K562 (cell line): Measurements from ENCODE around the gene GKN1. TPM values are rescaled to one million over a fixed set of nuclear protein-coding genes. Genes with fewer than 3 reads are reported as not detected.

Experiments used
- ARID3A ChIP-seq: IDR thresholded peaks from 2 replicates; pipeline ENCODE4 v1.6.1; 2012; ENCODE audit warnings: low read depth, low read length, improper control_type of control experiment, borderline replicate concordance
- ATF3 ChIP-seq, 2 experiments: fragments of 450-650 bp in 1 of 2; sonication (generic) in 1 of 2; formaldehyde crosslinking in 1 of 2; IDR thresholded peaks in 1 of 2; conservative IDR thresholded peaks in 1 of 2; 2 replicates each; pipeline versions ENCODE4 v1.6.1 to v1.8.1; 2016 to 2023; ENCODE audit warnings: mild to moderate bottlenecking in 2 of 2, moderate library complexity in 2 of 2, inconsistent platforms in 1 of 2, missing genetic modification reagents in 1 of 2
- EGR1 ChIP-seq: fragments of 450-650 bp; conservative IDR thresholded peaks from 2 replicates; pipeline ENCODE4 v1.6.1; 2017; ENCODE audit warnings: mild to moderate bottlenecking
- GATAD2B ChIP-seq: fragments of 450-650 bp; IDR thresholded peaks from 2 replicates; pipeline ENCODE4 v1.6.1; 2017; ENCODE audit warnings: mild to moderate bottlenecking, borderline replicate concordance
- MAX ChIP-seq: sonication (generic); formaldehyde crosslinking; IDR thresholded peaks from 2 replicates; pipeline ENCODE4 v1.9.0; 2022; ENCODE audit warnings: mild to moderate bottlenecking, missing genetic modification reagents
- NCOA4 ChIP-seq: fragments of 450-650 bp; IDR thresholded peaks from 2 replicates; pipeline ENCODE4 v1.6.1; 2018; ENCODE audit warnings: mild to moderate bottlenecking; ENCODE audit not compliant: partially characterized antibody
- PHF21A ChIP-seq: fragments of 450-650 bp; IDR thresholded peaks from 2 replicates; pipeline ENCODE4 v1.6.1; 2017; ENCODE audit warnings: low read depth, borderline replicate concordance
- RBM15 ChIP-seq: fragments of 200-400 bp; formaldehyde crosslinking; IDR thresholded peaks from 2 replicates; pipeline ENCODE4 v1.6.1; 2018; ENCODE audit warnings: mild to moderate bottlenecking, low read length, moderate library complexity; ENCODE audit not compliant: insufficient read depth
- SMC3 ChIP-seq: conservative IDR thresholded peaks from 2 replicates; pipeline ENCODE4 v1.6.1; 2011; ENCODE audit warnings: low read depth, low read length, improper control_type of control experiment; ENCODE audit not compliant: insufficient read depth
- ZNF551 ChIP-seq: fragments of 250-450 bp; sonication (Bioruptor Pico); IDR thresholded peaks from 2 replicates; pipeline ENCODE4 v1.5.0; 2021; ENCODE audit warnings: mild to moderate bottlenecking, moderate library complexity
- ZNF586 ChIP-seq: fragments of 450-650 bp; formaldehyde crosslinking; conservative IDR thresholded peaks from 2 replicates; pipeline ENCODE4 v1.4.0; 2020; ENCODE audit warnings: mild to moderate bottlenecking, moderate library complexity
- ZNF740 ChIP-seq, 3 experiments: fragments of 200-800 bp in 1 of 3; sonication (Bioruptor generic) in 1 of 3; sonication (generic) in 1 of 3; formaldehyde crosslinking in 1 of 3; IDR thresholded peaks; 2 replicates each; pipeline versions ENCODE4 v1.6.1 to v1.8.0; 2016 to 2022; ENCODE audit warnings: mild to moderate bottlenecking in 2 of 3, missing compliant biosample characterization in 2 of 3, missing genetic modification characterization in 2 of 3, missing genetic modification reagents in 1 of 3
- polyA plus RNA-seq, 8 experiments: library from polyadenylated mRNA; depleted of rRNA in 4 of 8; stranded (reverse) in 5 of 8; unstranded in 3 of 8; fragments of >200 nt; fragmentation: Nextera tagmentation in 2 of 8; fragmentation: Illumina TruSeq in 1 of 8; extraction: Ambion mirVana in 2 of 8; extraction: Trizol in 1 of 8; gene quantifications; 2 replicates each; pipeline versions ENCODE4 v1.2.1 to v1.2.3, GENCODE V29; 2011 to 2014; ENCODE audit warnings: inconsistent platforms in 1 of 8, missing spikeins in 1 of 8
- total RNA-seq, 7 experiments: library from RNA; depleted of rRNA in 6 of 7; stranded (reverse); fragments of >200 nt in 6 of 7; fragmentation: Illumina TruSeq in 2 of 7; extraction: Trizol in 2 of 7; gene quantifications; 2 replicates each; pipeline versions ENCODE4 v1.2.1 to v1.2.3, GENCODE V29; 2011 to 2021; ENCODE audit warnings: low replicate concordance in 1 of 7
- TF ChIP-seq, protein P1 (sequence below): fragments of 250-450 bp; sonication (Bioruptor Pico); IDR thresholded peaks from 2 replicates; pipeline ENCODE4 v1.5.0; 2020; ENCODE audit warnings: mild to moderate bottlenecking, borderline replicate concordance
- TF ChIP-seq, protein P2 (sequence below): sonication (generic); formaldehyde crosslinking; IDR thresholded peaks from 2 replicates; pipeline ENCODE4 v1.8.0; 2022; ENCODE audit warnings: mild to moderate bottlenecking, missing genetic modification reagents
- TF ChIP-seq, protein P3 (sequence below): fragments of 200-400 bp; formaldehyde crosslinking; IDR thresholded peaks from 2 replicates; pipeline ENCODE4 v1.6.1; 2017; ENCODE audit warnings: mild to moderate bottlenecking, low read depth, low read length, moderate library complexity

GKN1 gene
- total and polyA plus RNA-seq, 9 of the 15 experiments (the other 6 are each of a cell fraction or from before 2014, with no cell fraction given) = not detected

GRCh38 chr2:69012310-69013141, 38.1 kb downstream of the GKN1 start (continued):
- TF ChIP-seq, protein P1, sequence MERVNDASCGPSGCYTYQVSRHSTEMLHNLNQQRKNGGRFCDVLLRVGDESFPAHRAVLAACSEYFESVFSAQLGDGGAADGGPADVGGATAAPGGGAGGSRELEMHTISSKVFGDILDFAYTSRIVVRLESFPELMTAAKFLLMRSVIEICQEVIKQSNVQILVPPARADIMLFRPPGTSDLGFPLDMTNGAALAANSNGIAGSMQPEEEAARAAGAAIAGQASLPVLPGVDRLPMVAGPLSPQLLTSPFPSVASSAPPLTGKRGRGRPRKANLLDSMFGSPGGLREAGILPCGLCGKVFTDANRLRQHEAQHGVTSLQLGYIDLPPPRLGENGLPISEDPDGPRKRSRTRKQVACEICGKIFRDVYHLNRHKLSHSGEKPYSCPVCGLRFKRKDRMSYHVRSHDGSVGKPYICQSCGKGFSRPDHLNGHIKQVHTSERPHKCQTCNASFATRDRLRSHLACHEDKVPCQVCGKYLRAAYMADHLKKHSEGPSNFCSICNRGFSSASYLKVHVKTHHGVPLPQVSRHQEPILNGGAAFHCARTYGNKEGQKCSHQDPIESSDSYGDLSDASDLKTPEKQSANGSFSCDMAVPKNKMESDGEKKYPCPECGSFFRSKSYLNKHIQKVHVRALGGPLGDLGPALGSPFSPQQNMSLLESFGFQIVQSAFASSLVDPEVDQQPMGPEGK (CRISPR knock-in tag) = no peak
- no peak for TF ChIP-seq ARID3A
- TF ChIP-seq GATAD2B = peak; percentile 63; the same call in 1 of the 2 replicates
- TF ChIP-seq, protein P2, sequence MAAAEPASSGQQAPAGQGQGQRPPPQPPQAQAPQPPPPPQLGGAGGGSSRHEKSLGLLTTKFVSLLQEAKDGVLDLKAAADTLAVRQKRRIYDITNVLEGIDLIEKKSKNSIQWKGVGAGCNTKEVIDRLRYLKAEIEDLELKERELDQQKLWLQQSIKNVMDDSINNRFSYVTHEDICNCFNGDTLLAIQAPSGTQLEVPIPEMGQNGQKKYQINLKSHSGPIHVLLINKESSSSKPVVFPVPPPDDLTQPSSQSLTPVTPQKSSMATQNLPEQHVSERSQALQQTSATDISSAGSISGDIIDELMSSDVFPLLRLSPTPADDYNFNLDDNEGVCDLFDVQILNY (CRISPR knock-in tag) = no peak
- TF ChIP-seq ATF3 (IDR thresholded peaks at IDR 0.05) = peak; percentile 79
- TF ChIP-seq ATF3 (CRISPR knock-in tag; conservative IDR thresholded peaks at IDR 0.05) = no peak
- no peak for TF ChIP-seq MAX
- no peak for TF ChIP-seq ZNF740 (CRISPR knock-in tag; IDR thresholded peaks at IDR 0.05)
- TF ChIP-seq ZNF740 (tag; IDR thresholded peaks at IDR 0.05) = no peak
- TF ChIP-seq RBM15 = no peak
- 0 out of 2 replicates have a peak, but pooled peaks have one; percentile 37 for TF ChIP-seq SMC3
- no peak for TF ChIP-seq ZNF586 (CRISPR knock-in tag)
- TF ChIP-seq ZNF551 (CRISPR knock-in tag) = no peak
- TF ChIP-seq, protein P3, sequence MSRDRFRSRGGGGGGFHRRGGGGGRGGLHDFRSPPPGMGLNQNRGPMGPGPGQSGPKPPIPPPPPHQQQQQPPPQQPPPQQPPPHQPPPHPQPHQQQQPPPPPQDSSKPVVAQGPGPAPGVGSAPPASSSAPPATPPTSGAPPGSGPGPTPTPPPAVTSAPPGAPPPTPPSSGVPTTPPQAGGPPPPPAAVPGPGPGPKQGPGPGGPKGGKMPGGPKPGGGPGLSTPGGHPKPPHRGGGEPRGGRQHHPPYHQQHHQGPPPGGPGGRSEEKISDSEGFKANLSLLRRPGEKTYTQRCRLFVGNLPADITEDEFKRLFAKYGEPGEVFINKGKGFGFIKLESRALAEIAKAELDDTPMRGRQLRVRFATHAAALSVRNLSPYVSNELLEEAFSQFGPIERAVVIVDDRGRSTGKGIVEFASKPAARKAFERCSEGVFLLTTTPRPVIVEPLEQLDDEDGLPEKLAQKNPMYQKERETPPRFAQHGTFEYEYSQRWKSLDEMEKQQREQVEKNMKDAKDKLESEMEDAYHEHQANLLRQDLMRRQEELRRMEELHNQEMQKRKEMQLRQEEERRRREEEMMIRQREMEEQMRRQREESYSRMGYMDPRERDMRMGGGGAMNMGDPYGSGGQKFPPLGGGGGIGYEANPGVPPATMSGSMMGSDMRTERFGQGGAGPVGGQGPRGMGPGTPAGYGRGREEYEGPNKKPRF = no peak
- 0 out of 2 replicates have a peak, but pooled peaks have one; percentile 16 for TF ChIP-seq PHF21A
- TF ChIP-seq NCOA4 = no peak
- peak; percentile 63 for TF ChIP-seq EGR1
